ENCODE data around the gene ZNF775.
A peak's percentile ranks its signal among the peaks of the same experiment; 100 is the strongest.

Gene ZNF775

DNA sequence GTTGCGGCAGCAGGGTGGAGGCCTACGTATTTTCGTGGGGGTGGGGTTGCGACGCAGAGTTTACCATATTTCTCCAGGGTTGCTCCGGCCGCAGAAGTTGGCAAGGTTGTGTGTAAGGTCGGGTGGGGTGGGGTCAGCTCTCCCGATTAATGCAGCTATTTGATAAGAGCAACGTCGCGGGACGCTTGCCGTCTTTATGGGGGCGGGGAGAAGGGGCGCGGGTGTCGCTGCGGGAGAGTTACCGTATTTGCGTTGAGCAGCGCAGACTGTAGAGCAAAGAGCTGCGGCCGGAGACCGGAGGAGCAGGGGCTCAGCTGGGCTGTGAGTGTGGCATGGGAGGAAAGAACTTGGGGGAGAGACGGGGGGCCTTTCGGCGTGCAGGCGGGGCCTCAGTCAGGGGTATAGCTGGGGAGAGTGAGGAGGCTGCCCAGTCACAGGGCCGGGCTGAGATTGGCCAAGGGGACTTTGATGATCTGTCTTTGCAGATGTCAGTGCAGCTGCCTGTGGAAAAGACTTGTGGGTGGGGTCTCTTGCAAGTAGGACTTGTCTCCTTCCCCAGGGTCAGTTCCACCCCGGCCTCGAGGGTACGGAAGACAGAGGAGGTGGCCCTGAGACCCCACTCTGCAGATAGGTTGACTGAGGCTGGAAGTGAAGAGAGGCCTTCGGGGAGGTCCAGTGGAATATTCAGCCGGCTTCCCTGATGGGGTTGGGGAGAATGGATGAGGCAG, 26.6 kb downstream of the ZNF775 start:
- peak in 1 of 2 experiments; percentile 19 for DNase-seq (ENCODE audit: low read depth in 1 of 2, low spot score in 1 of 2)
- Histone ChIP-seq H3K27ac (replicated peaks) (peak overlapping the region; percentile 37), H3K4me3 (replicated peaks; ENCODE audit: insufficient read depth, low read length) (peak overlapping the region; percentile 83), H3K27me3 (ENCODE audit: insufficient read depth, poor library complexity, severe bottlenecking) (no peaks in the 10 kb centered on the region)
- no peak for TF ChIP-seq POLR2AphosphoS5 (IDR thresholded peaks at IDR 0.05; ENCODE audit: low read depth)
- TF ChIP-seq GABPA (IDR thresholded peaks at IDR 0.05; ENCODE audit: low read depth) = no peak
- TF ChIP-seq SPI1 (IDR thresholded peaks at IDR 0.05; ENCODE audit: borderline replicate concordance, low read depth) = no peak
- TF ChIP-seq, protein P1, sequence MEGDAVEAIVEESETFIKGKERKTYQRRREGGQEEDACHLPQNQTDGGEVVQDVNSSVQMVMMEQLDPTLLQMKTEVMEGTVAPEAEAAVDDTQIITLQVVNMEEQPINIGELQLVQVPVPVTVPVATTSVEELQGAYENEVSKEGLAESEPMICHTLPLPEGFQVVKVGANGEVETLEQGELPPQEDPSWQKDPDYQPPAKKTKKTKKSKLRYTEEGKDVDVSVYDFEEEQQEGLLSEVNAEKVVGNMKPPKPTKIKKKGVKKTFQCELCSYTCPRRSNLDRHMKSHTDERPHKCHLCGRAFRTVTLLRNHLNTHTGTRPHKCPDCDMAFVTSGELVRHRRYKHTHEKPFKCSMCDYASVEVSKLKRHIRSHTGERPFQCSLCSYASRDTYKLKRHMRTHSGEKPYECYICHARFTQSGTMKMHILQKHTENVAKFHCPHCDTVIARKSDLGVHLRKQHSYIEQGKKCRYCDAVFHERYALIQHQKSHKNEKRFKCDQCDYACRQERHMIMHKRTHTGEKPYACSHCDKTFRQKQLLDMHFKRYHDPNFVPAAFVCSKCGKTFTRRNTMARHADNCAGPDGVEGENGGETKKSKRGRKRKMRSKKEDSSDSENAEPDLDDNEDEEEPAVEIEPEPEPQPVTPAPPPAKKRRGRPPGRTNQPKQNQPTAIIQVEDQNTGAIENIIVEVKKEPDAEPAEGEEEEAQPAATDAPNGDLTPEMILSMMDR (IDR thresholded peaks at IDR 0.05; ENCODE audit: insufficient read depth, low read length) = no peak
- TF ChIP-seq, protein P2, sequence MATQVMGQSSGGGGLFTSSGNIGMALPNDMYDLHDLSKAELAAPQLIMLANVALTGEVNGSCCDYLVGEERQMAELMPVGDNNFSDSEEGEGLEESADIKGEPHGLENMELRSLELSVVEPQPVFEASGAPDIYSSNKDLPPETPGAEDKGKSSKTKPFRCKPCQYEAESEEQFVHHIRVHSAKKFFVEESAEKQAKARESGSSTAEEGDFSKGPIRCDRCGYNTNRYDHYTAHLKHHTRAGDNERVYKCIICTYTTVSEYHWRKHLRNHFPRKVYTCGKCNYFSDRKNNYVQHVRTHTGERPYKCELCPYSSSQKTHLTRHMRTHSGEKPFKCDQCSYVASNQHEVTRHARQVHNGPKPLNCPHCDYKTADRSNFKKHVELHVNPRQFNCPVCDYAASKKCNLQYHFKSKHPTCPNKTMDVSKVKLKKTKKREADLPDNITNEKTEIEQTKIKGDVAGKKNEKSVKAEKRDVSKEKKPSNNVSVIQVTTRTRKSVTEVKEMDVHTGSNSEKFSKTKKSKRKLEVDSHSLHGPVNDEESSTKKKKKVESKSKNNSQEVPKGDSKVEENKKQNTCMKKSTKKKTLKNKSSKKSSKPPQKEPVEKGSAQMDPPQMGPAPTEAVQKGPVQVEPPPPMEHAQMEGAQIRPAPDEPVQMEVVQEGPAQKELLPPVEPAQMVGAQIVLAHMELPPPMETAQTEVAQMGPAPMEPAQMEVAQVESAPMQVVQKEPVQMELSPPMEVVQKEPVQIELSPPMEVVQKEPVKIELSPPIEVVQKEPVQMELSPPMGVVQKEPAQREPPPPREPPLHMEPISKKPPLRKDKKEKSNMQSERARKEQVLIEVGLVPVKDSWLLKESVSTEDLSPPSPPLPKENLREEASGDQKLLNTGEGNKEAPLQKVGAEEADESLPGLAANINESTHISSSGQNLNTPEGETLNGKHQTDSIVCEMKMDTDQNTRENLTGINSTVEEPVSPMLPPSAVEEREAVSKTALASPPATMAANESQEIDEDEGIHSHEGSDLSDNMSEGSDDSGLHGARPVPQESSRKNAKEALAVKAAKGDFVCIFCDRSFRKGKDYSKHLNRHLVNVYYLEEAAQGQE (IDR thresholded peaks at IDR 0.05; ENCODE audit: insufficient replicate concordance, low read depth) = no peak

- no peak for DNase-seq (ENCODE audit: low read depth in 1 of 2, low spot score in 1 of 2)
- Histone ChIP-seq H3K4me3 (replicated peaks; ENCODE audit: insufficient read depth, low read length) (no peak overlapping the region; the same call in 1 of the 2 replicates), H3K27me3 (ENCODE audit: insufficient read depth, poor library complexity, severe bottlenecking) (no peaks in the 10 kb centered on the region)
These were observed 27.1 kb downstream of the ZNF775 start for GRCh38 chr7:150406312-150406566.

GRCh38 chr7:150406567-150407421, 27.7 kb downstream of the ZNF775 start:
- Histone ChIP-seq H3K27me3 (ENCODE audit: insufficient read depth, poor library complexity, severe bottlenecking) (no peaks in the 10 kb centered on the region), H3K27ac (replicated peaks) (no peak overlapping the region), H3K4me3 (replicated peaks; ENCODE audit: insufficient read depth, low read length) (no peak overlapping the region)
- no peak for DNase-seq (ENCODE audit: low read depth in 1 of 2, low spot score in 1 of 2)
- TF ChIP-seq GABPA (IDR thresholded peaks at IDR 0.05; ENCODE audit: low read depth) (no peak), POLR2AphosphoS5 (IDR thresholded peaks at IDR 0.05; ENCODE audit: low read depth) (no peak), SPI1 (IDR thresholded peaks at IDR 0.05; ENCODE audit: borderline replicate concordance, low read depth) (no peak)
- TF ChIP-seq, protein P1 (IDR thresholded peaks at IDR 0.05; ENCODE audit: insufficient read depth, low read length) = no peak
- TF ChIP-seq, protein P2 (IDR thresholded peaks at IDR 0.05; ENCODE audit: insufficient replicate concordance, low read depth) = no peak

More at GRCh38 chr7:150406312-150406566, 27.1 kb downstream of the ZNF775 start:
- no peak for TF ChIP-seq SPI1 (IDR thresholded peaks at IDR 0.05; ENCODE audit: borderline replicate concordance, low read depth)
- TF ChIP-seq, protein P1 (IDR thresholded peaks at IDR 0.05; ENCODE audit: insufficient read depth, low read length) = no peak
- TF ChIP-seq, protein P2 (IDR thresholded peaks at IDR 0.05; ENCODE audit: insufficient replicate concordance, low read depth) = no peak
- no peak for TF ChIP-seq GABPA (IDR thresholded peaks at IDR 0.05; ENCODE audit: low read depth)
- no peak for TF ChIP-seq POLR2AphosphoS5 (IDR thresholded peaks at IDR 0.05; ENCODE audit: low read depth)
- H3K27ac ChIP-seq (replicated peaks) = no peak overlapping the region

All from HL-60 (cell line).